Suprapubic skin (tissue), 4 donors: ENCODE data around the gene RHEB. TPM values are rescaled to one million over a fixed set of nuclear protein-coding genes. Genes with fewer than 3 reads are reported as not detected.

ENCODE experiments used
- DNase-seq, 2 donors: peaks; one replicate each; pipeline ENCODE4 v3.0.0-alpha.2; 2019; ENCODE audit warnings: low spot score in 2 of 2
- H3K27ac ChIP-seq: fragments of 200-600 bp; sonication (generic); one replicate; pipeline ENCODE4 v1.5.1; 2019
- H3K27me3 ChIP-seq: fragments of 200-600 bp; sonication (generic); one replicate; pipeline ENCODE4 v1.5.1; 2019
- H3K36me3 ChIP-seq: fragments of 200-600 bp; sonication (generic); one replicate; pipeline ENCODE4 v1.5.1; 2019
- H3K4me1 ChIP-seq: fragments of 200-600 bp; sonication (generic); one replicate; pipeline ENCODE4 v1.5.1; 2019
- H3K4me3 ChIP-seq: fragments of 200-600 bp; sonication (generic); one replicate; pipeline ENCODE4 v1.5.1; 2019; ENCODE audit warnings: mild to moderate bottlenecking
- H3K9me3 ChIP-seq: fragments of 200-600 bp; sonication (generic); one replicate; pipeline ENCODE4 v1.5.1; 2019
- CTCF ChIP-seq, 2 donors: fragments of 200-600 bp in 1 of 2; fragments of 450-650 bp in 1 of 2; sonication (generic) in 1 of 2; IDR thresholded peaks; one replicate each; pipeline ENCODE4 v1.5.1; 2016 to 2019; ENCODE audit warnings: antibody characterized with exemption in 2 of 2, mild to moderate bottlenecking in 1 of 2, moderate library complexity in 1 of 2
- EP300 ChIP-seq: sonication (generic); formaldehyde crosslinking; IDR thresholded peaks from one replicate; pipeline ENCODE4 v1.6.1; 2017; ENCODE audit warnings: antibody characterized with exemption
- POLR2A ChIP-seq, 2 donors: fragments of 450-650 bp; IDR thresholded peaks; one replicate each; pipeline ENCODE4 v1.6.1; 2017; ENCODE audit warnings: antibody characterized with exemption in 2 of 2, mild to moderate bottlenecking in 2 of 2, moderate library complexity in 2 of 2
- POLR2AphosphoS5 ChIP-seq, 3 donors: sonication (generic); formaldehyde crosslinking; IDR thresholded peaks; one replicate each; pipeline ENCODE4 v1.6.1; 2017; ENCODE audit warnings: antibody characterized with exemption in 3 of 3
- WGBS: methylation state at CpG from one replicate; pipeline ENCODE4 v1.1.5; 2018; 5-methylcytosine and 5-hydroxymethylcytosine counted together
- total RNA-seq, 4 donors: library from RNA; depleted of rRNA; stranded (reverse); fragments of >200 nt; gene quantifications; one replicate each; pipeline ENCODE4 v1.1.0, GENCODE V29; 2016

The RHEB gene
- total RNA-seq, 4 donors from 2014 or later = 46.5 to 62.2 (median 53.9) TPM

DNA sequence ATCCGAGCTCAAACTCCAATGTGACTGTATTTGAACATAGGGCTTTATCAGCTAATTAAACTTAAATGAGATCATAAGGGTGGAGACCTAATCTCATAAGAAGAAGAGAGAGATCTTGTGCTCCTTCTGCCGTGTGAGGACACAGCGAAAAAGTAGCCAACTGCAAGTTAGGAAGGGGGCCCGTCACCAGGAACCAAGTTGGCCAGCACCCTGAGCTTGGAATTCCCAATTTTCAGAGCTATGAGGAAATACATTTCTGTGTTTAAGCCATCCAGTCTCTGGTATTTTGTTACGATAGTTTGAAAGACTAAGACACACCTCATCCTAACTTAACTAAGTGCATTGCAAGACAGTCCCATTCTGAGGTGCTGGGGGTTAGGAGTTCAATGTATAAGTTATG lies 95.8 kb downstream of the RHEB start:
- H3K9me3 ChIP-seq = no peaks in the 10 kb centered on the region
- H3K36me3 ChIP-seq = no peaks in the 10 kb centered on the region
- DNase-seq = peak in 1 of 2 donors; percentile 5
- peaks cover 16% of the 10 kb centered on the region for H3K4me1 ChIP-seq
- H3K27me3 ChIP-seq = no peaks in the 10 kb centered on the region
- H3K27ac ChIP-seq = no peak overlapping the region
- H3K4me3 ChIP-seq = no peak overlapping the region
- no peak for TF ChIP-seq EP300
- no peak for TF ChIP-seq POLR2A (IDR thresholded peaks at IDR 0.05)
- no peak for TF ChIP-seq CTCF (IDR thresholded peaks at IDR 0.05)
- TF ChIP-seq POLR2AphosphoS5 (IDR thresholded peaks at IDR 0.05) = no peak
- 85% methylated on average over 5 of the region's 5 CpGs for WGBS

DNA sequence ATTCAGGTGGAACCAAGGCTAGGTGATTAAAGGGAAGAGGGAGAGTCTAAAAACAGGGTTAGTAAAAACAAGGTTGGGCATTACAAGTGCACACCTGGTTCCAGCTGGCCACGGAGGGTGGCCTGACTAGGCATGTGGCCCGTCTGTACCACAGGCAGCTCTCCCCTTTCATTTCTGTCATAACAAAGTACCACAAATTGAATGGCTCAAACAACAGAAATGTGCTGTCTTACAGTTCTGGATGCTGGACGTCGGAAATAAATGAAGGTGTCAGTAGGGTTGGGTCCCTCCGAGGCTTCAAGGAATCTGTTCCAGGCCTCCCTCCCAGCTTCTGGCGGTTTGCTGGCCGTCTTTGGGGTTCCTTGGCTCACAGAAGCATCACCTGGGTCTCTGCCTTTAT lies 96.5 kb downstream of the RHEB start:
- WGBS = 75% methylated on average over 7 of the region's 7 CpGs

GRCh38 chr7:151422212-151422611 lies 97.5 kb downstream of the RHEB start:
- 90% methylated on average over 5 of the region's 5 CpGs for WGBS
- Histone ChIP-seq H3K27ac (no peak overlapping the region), H3K27me3 (no peaks in the 10 kb centered on the region), H3K4me3 (no peak overlapping the region), H3K4me1 (peaks cover 8% of the 10 kb centered on the region), H3K9me3 (no peaks in the 10 kb centered on the region), H3K36me3 (no peaks in the 10 kb centered on the region)
- no peak for TF ChIP-seq EP300
- no peak for TF ChIP-seq POLR2AphosphoS5 (IDR thresholded peaks at IDR 0.05)
- DNase-seq = no peak

More for the DNA sequence above, 96.5 kb downstream of the RHEB start:
- TF ChIP-seq CTCF (IDR thresholded peaks at IDR 0.05) (no peak), EP300 (no peak), POLR2A (IDR thresholded peaks at IDR 0.05) (no peak), POLR2AphosphoS5 (IDR thresholded peaks at IDR 0.05) (no peak)
- no peak overlapping the region for H3K27ac ChIP-seq
- H3K36me3 ChIP-seq = no peaks in the 10 kb centered on the region
- H3K4me3 ChIP-seq = no peak overlapping the region
- peak in 1 of 2 donors; percentile 31 for DNase-seq
- H3K9me3 ChIP-seq = no peaks in the 10 kb centered on the region
- H3K4me1 ChIP-seq = peaks cover 11% of the 10 kb centered on the region
- no peaks in the 10 kb centered on the region for H3K27me3 ChIP-seq

DNA sequence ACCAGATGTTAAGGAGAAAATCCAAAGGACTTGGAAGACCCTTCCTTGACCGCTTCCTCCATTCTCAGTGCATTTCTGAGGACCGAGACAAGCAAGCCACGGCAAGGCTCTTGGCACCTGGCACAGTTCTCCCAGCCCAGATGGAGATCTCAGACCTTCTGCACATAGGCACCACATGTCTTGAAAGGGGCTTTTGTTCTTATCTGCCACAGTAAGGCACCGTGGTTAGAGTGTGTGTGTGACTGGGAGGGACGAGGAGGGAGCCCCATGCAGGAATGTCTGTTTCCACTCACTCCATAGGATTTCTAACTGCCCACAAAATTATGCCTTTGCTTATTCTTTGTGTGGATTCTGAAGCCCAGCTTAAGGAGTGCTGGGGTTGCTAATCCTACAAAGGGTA lies 99.6 kb downstream of the RHEB start:
- TF ChIP-seq POLR2AphosphoS5 (IDR thresholded peaks at IDR 0.05) (no peak), EP300 (no peak), CTCF (IDR thresholded peaks at IDR 0.05) (no peak), POLR2A (IDR thresholded peaks at IDR 0.05) (no peak)
- H3K27me3 ChIP-seq = peaks cover 6% of the 10 kb centered on the region
- no peaks in the 10 kb centered on the region for H3K36me3 ChIP-seq
- H3K9me3 ChIP-seq = no peaks in the 10 kb centered on the region
- DNase-seq = peak in 1 of 2 donors; percentile 33
- H3K27ac ChIP-seq = no peak overlapping the region
- peaks cover 4% of the 10 kb centered on the region for H3K4me1 ChIP-seq
- no peak overlapping the region for H3K4me3 ChIP-seq
- 54% methylated on average over 5 of the region's 5 CpGs for WGBS

DNA sequence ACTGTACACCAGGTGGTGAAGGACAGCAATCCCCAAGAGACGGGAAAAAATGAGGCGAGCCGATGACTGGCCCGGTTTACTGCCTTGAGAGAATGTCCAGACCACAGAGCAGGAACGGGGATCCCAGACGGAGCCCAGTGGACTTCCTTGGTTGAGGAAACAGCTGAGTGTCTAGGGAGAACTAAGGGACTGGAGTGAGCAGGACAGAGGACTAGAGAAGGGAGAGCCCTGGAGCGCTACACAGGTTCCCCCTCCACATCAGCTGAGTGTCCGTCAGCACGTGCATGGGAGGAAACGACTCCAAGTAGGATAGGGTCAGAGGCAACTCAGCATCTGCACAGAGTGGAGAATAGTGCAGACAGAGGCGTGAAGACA lies 102.8 kb downstream of the RHEB start:
- 74% methylated on average over 11 of the region's 11 CpGs for WGBS
- no peak overlapping the region for H3K4me3 ChIP-seq
- peaks cover 4% of the 10 kb centered on the region for H3K4me1 ChIP-seq
- no peaks in the 10 kb centered on the region for H3K36me3 ChIP-seq
- no peaks in the 10 kb centered on the region for H3K9me3 ChIP-seq
- DNase-seq = peak in 1 of 2 donors; percentile 51
- TF ChIP-seq EP300 = no peak
- no peak for TF ChIP-seq CTCF (IDR thresholded peaks at IDR 0.05)
- no peak for TF ChIP-seq POLR2A (IDR thresholded peaks at IDR 0.05)
- TF ChIP-seq POLR2AphosphoS5 (IDR thresholded peaks at IDR 0.05) = no peak
- H3K27ac ChIP-seq = no peak overlapping the region
- peaks cover 19% of the 10 kb centered on the region for H3K27me3 ChIP-seq
